CD4-positive, alpha-beta T cell treated with Interferon gamma for 1 hour (primary cell): ENCODE data around the gene UBE4A.

Experiments used
- DNase-seq: peaks from one replicate; pipeline ENCODE4 v3.0.0-alpha.2; 2020

UBE4A gene

GRCh38 chr11:118359295-118359958, at the start of gene UBE4A:
Gene UBE4A, plus strand, starts transcription at chr11:118359600. Its CDS starts 5,481 bp downstream, at chr11:118365081.
- peak; percentile 97 for DNase-seq

GRCh38 chr11:118310271-118310670, 49.1 kb upstream of the UBE4A start:
- DNase-seq = no peak

- DNase-seq = no peak
Observed at GRCh38 chr11:118310781-118311485, 48.5 kb upstream of the UBE4A start.

GRCh38 chr11:118311518-118311917, 47.9 kb upstream of the UBE4A start:
- no peak for DNase-seq

- DNase-seq = no peak
Observed at GRCh38 chr11:118312328-118312727, 47.1 kb upstream of the UBE4A start.

GRCh38 chr11:118313242-118313641, 46.2 kb upstream of the UBE4A start:
- DNase-seq = no peak

- no peak for DNase-seq
Observed at GRCh38 chr11:118314988-118315411, 44.4 kb upstream of the UBE4A start.

- no peak for DNase-seq
Observed at GRCh38 chr11:118318124-118318523, 41.3 kb upstream of the UBE4A start.

GRCh38 chr11:118318581-118319336, 40.6 kb upstream of the UBE4A start:
- DNase-seq = no peak

- no peak for DNase-seq
Observed at GRCh38 chr11:118319337-118319707, 40.1 kb upstream of the UBE4A start.

- DNase-seq = no peak
Observed at GRCh38 chr11:118320515-118320914, 38.9 kb upstream of the UBE4A start.

GRCh38 chr11:118321386-118322082, 37.9 kb upstream of the UBE4A start:
- no peak for DNase-seq

GRCh38 chr11:118322721-118323120, 36.7 kb upstream of the UBE4A start:
- no peak for DNase-seq

- DNase-seq = no peak
Observed at GRCh38 chr11:118325283-118325682, 34.1 kb upstream of the UBE4A start.

- no peak for DNase-seq
Observed at GRCh38 chr11:118328745-118329144, 30.7 kb upstream of the UBE4A start.

GRCh38 chr11:118334745-118335144, 24.7 kb upstream of the UBE4A start:
- no peak for DNase-seq

- DNase-seq = peak; percentile 87
Observed at GRCh38 chr11:118338637-118339061, 20.8 kb upstream of the UBE4A start.

- no peak for DNase-seq
Observed at GRCh38 chr11:118339281-118339961, 20.0 kb upstream of the UBE4A start.

GRCh38 chr11:118340449-118340848, 19.0 kb upstream of the UBE4A start:
- DNase-seq = no peak

- no peak for DNase-seq
Observed at GRCh38 chr11:118341261-118341660, 18.1 kb upstream of the UBE4A start.

GRCh38 chr11:118341815-118342489, 17.4 kb upstream of the UBE4A start:
- DNase-seq = no peak
